Right lobe of liver (tissue), 6 donors: ENCODE measurements around the gene PPM1H. TPM values are rescaled to one million over a fixed set of nuclear protein-coding genes. Genes with fewer than 3 reads are reported as not detected.
A peak's percentile ranks its signal among the peaks of the same experiment; 100 is the strongest.

Source experiments
- ATAC-seq, 4 donors: fragments of 200-7000 bp; cut with Tn5 transposase; one replicate each; pipeline ENCODE4 v1.9.1; 2020; ENCODE audit warnings: mild to moderate bottlenecking in 4 of 4, moderate library complexity in 4 of 4
- DNase-seq, 3 donors: peaks; one replicate each; pipeline ENCODE4 v3.0.0-alpha.2; 2020
- H3K27ac ChIP-seq, 3 donors: fragments of 200-600 bp; one replicate each; pipeline ENCODE4 v1.8.0; 2022
- H3K27me3 ChIP-seq, 2 donors: fragments of 200-600 bp; one replicate each; pipeline ENCODE4 v1.8.0; 2022
- H3K36me3 ChIP-seq, 4 donors: fragments of 200-600 bp; sonication (generic) in 1 of 4; one replicate each; pipeline versions ENCODE4 v1.5.1 to v1.8.0; 2017 to 2022; ENCODE audit warnings: control low read depth in 1 of 4
- H3K4me1 ChIP-seq, 4 donors: fragments of 200-600 bp; sonication (generic) in 1 of 4; one replicate each; pipeline versions ENCODE4 v1.5.1 to v1.8.0; 2017 to 2022; ENCODE audit warnings: control low read depth in 1 of 4
- H3K4me3 ChIP-seq, 3 donors: fragments of 200-600 bp; one replicate each; pipeline ENCODE4 v1.8.0; 2022
- H3K9me3 ChIP-seq, 4 donors: fragments of 200-600 bp; sonication (generic) in 1 of 4; one replicate each; pipeline versions ENCODE4 v1.5.1 to v1.8.0; 2017 to 2022; ENCODE audit warnings: control low read depth in 1 of 4
- POLR2A ChIP-seq: fragments of 450-650 bp; IDR thresholded peaks from one replicate; pipeline ENCODE4 v1.6.1; 2017; ENCODE audit warnings: antibody characterized with exemption, mild to moderate bottlenecking
- WGBS: methylation state at CpG from one replicate; pipeline ENCODE4 v1.1.6; 2018; ENCODE audit warnings: low coverage, low lambda C conversion rate; ENCODE audit not compliant: insufficient coverage; ENCODE audit errors: missing lambda C conversion rate; 5-methylcytosine and 5-hydroxymethylcytosine counted together
- intact Hi-C, 2 donors: fragments of 100-400 bp; cut with DNase I; formaldehyde crosslinking; loops; one replicate each; pipeline versions ENCODE4 v1.11.2 to v1.14.1; 2022
- total RNA-seq, 6 experiments: library from RNA; depleted of rRNA in 2 of 6; stranded (reverse); fragments of >200 nt in 2 of 6; fragmentation: NEBNext Ultra II Directional in 3 of 6; extraction: Animal tissue kit (Norgen Biotek cat#: 25700) in 3 of 6; gene quantifications; one replicate each; pipeline versions ENCODE4 v1.1.0 to v1.2.4, GENCODE V29; 2016 to 2023
- TF ChIP-seq, protein P1 (sequence below), 4 donors: fragments of 200-600 bp in 3 of 4; fragments of 450-650 bp in 1 of 4; IDR thresholded peaks; one replicate each; pipeline versions ENCODE4 v1.5.1 to v1.8.0; 2016 to 2022; ENCODE audit warnings: antibody characterized with exemption in 4 of 4, mild to moderate bottlenecking in 2 of 4
- donor health status: DM: no; HTN: yes; CAD: no.
- donor health status: DM: no; HTN: no; CAD: no.
- donor health status: DM: no; HTN: no; CAD: no.
- donor health status: DM: no; HTN: yes; CAD: no.
- donor health status: DM: no; HTN: yes; CAD: no.

PPM1H gene
- total RNA-seq, 6 experiments from 2014 or later, result 3.8 to 9.2 (median 6.5) TPM

DNA sequence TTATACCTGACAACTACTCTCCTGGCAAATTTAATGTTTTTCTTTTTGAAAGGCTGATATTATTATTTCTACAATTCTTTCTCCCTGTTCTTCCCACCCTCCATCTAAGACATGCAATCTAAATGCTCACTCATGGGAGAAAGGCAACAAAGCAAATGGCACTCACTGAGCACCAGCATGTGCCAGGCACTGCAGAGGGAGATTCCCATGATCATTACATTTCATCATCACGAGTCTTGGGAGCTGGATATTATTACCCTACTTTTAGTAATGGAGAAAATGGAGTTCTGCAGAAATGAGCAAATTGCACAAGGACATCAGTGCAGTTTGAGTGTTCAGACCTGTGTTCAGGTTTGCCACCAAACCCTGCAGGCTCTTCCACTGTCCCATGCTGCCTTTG lies 27.9 kb downstream of the PPM1H start:
- WGBS, result 82% methylated on average over 1 of the region's 1 CpG
- no peaks in the 10 kb centered on the region for H3K4me1 ChIP-seq
- TF ChIP-seq POLR2A, result no peak
- TF ChIP-seq, protein P1, sequence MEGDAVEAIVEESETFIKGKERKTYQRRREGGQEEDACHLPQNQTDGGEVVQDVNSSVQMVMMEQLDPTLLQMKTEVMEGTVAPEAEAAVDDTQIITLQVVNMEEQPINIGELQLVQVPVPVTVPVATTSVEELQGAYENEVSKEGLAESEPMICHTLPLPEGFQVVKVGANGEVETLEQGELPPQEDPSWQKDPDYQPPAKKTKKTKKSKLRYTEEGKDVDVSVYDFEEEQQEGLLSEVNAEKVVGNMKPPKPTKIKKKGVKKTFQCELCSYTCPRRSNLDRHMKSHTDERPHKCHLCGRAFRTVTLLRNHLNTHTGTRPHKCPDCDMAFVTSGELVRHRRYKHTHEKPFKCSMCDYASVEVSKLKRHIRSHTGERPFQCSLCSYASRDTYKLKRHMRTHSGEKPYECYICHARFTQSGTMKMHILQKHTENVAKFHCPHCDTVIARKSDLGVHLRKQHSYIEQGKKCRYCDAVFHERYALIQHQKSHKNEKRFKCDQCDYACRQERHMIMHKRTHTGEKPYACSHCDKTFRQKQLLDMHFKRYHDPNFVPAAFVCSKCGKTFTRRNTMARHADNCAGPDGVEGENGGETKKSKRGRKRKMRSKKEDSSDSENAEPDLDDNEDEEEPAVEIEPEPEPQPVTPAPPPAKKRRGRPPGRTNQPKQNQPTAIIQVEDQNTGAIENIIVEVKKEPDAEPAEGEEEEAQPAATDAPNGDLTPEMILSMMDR (IDR thresholded peaks at IDR 0.05), result no peak
- no peak overlapping the region for H3K27ac ChIP-seq
- H3K27me3 ChIP-seq, result no peaks in the 10 kb centered on the region
- DNase-seq (no peak), ATAC-seq (no peak)
- H3K36me3 ChIP-seq, result no peaks in the 10 kb centered on the region
- intact Hi-C loops, result no loop called here
- no peak overlapping the region for H3K4me3 ChIP-seq
- H3K9me3 ChIP-seq, result no peaks in the 10 kb centered on the region

DNA sequence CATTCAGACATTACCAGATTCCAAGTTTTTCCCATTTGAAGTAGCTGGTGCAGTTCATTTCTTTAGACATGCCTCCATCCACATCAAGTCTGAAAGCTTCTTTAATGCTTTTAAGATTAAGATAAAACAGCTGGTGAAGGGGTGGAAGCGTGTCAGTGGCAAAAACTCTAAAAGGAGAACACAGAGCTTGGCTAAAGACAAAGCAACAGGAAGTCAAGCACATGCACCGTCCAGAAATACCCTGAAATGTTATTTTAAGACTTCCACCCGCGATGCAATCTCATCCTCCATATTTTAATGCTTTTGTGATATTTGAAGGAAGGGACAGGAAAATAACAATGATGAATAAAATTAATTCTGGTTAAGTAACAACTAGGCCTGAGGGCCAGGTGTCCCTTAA lies 31.8 kb downstream of the PPM1H start:
- intact Hi-C loops, result no loop called here
- no peak for TF ChIP-seq POLR2A
- TF ChIP-seq, protein P1 (IDR thresholded peaks at IDR 0.05), result no peak
- no peak overlapping the region for H3K27ac ChIP-seq
- H3K4me1 ChIP-seq, result no peaks in the 10 kb centered on the region
- H3K9me3 ChIP-seq, result no peaks in the 10 kb centered on the region
- DNase-seq (no peak), ATAC-seq (peak; percentile 20 to 49 (median 45))
- WGBS, result 39% methylated on average over 4 of the region's 4 CpGs
- H3K27me3 ChIP-seq, result no peaks in the 10 kb centered on the region
- H3K4me3 ChIP-seq, result no peak overlapping the region
- no peaks in the 10 kb centered on the region for H3K36me3 ChIP-seq

DNA sequence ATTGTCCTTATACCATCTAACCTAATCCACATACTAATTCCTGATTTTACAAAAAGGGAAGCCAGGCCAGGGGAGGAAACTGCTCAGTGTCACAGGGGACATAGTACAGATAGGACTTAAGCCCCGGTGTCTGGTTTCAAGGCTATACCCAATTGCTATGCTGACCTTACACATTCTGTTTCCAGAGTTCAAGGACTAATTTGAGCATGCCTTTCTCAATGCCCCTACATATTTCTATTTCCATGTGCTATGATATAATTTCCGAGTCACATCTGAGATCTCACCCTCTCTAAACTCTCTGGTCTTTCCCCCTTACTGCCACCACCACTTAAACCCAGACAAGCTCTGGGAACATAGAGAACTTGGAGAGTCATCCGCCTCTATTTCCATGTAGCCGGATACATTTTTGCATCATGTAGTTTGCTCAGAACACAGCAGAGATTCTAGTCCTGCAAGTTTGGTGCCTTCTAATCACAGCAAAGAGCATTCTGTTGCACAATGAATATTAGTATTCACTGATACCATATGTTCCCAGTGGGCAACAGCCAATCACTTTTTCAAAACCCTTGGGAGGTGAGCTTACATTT lies 34.2 kb downstream of the PPM1H start:
- Histone ChIP-seq H3K9me3 (no peaks in the 10 kb centered on the region), H3K27me3 (no peaks in the 10 kb centered on the region), H3K4me3 (no peak overlapping the region), H3K36me3 (no peaks in the 10 kb centered on the region), H3K4me1 (no peaks in the 10 kb centered on the region), H3K27ac (no peak overlapping the region)
- WGBS, result 49% methylated on average over 4 of the region's 4 CpGs
- intact Hi-C loops, result no loop called here
- ATAC-seq (peak; percentile 25 to 51 (median 45)), DNase-seq (no peak)
- TF ChIP-seq POLR2A, result no peak
- TF ChIP-seq, protein P1 (IDR thresholded peaks at IDR 0.05), result no peak

DNA sequence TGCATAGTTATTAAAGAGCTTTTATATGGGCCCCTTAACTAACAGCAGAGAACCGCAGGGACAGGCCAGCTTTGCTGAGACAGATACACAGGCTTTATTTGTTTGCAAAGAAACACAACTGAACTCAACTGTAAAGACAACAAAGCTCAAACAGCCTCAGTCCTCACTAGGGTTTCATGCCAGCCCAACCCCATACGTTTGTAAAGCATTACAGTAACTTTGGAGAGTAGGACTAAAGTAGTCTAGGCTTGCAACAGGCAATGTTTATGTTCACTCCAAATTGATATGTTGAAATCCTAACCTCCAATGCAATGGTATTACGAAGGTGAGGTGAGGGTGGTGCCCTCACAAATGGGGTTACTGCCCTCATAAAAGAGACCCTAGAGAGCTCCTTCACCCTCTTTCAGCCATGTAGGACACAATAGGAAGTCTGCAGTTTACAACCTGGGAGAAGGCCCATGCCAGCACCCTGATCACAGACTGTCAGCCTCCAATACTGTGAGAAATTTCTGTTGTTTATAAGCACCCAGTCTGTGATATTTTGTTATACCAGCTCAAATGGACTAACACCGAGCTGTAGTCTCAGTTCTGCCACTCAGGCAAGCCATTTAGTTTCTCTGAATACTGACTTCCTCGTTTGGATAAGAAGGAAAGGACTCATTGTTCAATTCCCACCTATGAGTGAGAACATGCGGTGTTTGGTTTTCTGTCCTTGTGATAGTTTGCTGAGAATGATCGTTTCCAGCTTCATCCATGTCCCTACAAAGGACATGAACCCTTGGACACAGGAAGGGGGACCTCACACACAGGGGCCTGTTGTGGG lies 35.2 kb downstream of the PPM1H start:
- no peaks in the 10 kb centered on the region for H3K4me1 ChIP-seq
- TF ChIP-seq POLR2A, result no peak
- TF ChIP-seq, protein P1 (IDR thresholded peaks at IDR 0.05), result no peak
- intact Hi-C loops, result no loop called here
- no peak overlapping the region for H3K27ac ChIP-seq
- peak in 1 of 4 donors; percentile 18 for ATAC-seq
- no peak overlapping the region for H3K4me3 ChIP-seq
- H3K36me3 ChIP-seq, result no peaks in the 10 kb centered on the region
- H3K27me3 ChIP-seq, result no peaks in the 10 kb centered on the region
- WGBS, result 44% methylated on average over 7 of the region's 7 CpGs
- H3K9me3 ChIP-seq, result no peaks in the 10 kb centered on the region
- DNase-seq, result no peak
